ENCODE measurements around the gene ACOT13.
"Not testable (repeated sequence)": the region's sequence is repeated elsewhere in the genome, so short reads cannot be mapped to it uniquely, and the experiment has no call there.

ACOT13 gene

DNA sequence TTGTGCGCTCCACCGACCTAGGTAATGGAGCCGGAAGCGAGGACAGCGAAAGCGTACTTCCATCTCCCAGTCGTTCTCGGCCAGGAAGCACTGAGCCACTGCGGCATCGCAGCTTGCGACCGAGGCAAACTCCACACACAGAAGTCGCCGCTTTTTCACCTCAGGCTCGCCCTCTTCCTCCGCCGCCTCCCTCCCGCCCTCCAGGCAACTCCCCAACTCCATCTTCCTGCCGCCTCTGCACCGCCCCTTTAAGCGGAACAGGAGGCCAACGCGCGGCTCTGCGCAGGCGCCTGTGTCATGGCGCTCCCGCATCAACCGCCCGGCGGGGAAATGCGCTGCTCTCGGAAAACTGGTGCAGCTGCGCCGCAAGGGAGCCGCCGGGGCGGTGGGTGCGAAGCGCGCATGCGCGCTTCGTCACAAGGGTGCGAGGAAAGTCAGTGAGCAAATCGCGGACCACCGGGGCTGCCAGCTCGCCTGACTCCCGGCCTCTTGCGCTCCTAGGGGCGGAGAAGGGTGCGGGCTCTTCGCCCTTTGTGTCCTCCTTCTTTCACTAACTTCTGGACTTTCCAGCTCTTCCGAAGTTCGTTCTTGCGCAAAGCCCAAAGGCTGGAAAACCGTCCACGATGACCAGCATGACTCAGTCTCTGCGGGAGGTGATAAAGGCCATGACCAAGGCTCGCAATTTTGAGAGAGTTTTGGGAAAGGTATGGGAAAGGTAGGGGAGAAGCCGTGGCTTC lies at the start of gene ACOT13, which contains the start of gene TDP2:
TSS of gene ACOT13 (plus strand) at position 437 of the 737 bp plus-strand sequence. CDS start at position 624, 187 bp downstream.
TSS of gene TDP2 (minus strand) at position 259 of the 737 bp plus-strand sequence. CDS start at position 222, 37 bp downstream.
- peak; percentile 91 to 94 for DNase-seq (ENCODE audit: low read depth in 2 of 2)

DNA sequence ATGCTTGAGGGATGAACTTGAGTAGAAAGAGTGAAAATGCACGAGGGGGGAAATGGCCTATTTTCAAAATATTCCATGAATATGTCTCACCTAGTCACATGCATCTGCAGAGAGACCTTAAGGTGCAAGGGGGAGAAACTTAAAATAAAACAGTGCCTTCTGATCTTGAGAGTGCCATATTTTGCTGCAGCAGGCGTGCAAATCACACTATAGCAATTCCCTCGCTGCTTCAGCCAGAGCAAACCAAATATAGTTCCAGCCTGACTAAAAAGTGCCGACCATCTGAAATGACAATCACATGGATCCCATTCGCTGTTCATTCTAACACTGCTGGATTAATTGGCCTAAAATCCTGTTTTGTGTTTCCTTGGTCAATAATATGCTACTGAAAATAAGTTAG lies 47.2 kb upstream of the ACOT13 start:
- DNase-seq (ENCODE audit: low read depth in 2 of 2): no peak

DNA sequence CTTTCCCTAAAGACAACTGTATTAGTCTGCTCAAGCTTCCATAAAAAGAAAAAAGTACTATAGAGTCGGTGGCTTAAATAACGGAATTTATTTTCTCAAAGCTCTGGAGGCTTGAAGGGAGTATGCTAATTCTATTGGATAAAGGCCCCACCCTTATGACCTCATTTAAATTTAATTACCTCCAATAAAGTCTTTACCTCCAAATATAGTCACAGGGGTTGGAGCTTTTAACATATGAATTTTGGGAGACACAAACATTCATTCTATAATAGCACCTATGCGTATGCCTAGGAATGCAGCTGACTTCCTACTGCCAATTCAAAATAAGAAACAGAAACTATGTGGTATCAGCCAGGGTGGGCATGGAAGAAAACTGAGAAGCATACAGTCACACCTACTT lies 46.2 kb upstream of the ACOT13 start:
- no peak for DNase-seq (ENCODE audit: low read depth in 2 of 2)

DNA sequence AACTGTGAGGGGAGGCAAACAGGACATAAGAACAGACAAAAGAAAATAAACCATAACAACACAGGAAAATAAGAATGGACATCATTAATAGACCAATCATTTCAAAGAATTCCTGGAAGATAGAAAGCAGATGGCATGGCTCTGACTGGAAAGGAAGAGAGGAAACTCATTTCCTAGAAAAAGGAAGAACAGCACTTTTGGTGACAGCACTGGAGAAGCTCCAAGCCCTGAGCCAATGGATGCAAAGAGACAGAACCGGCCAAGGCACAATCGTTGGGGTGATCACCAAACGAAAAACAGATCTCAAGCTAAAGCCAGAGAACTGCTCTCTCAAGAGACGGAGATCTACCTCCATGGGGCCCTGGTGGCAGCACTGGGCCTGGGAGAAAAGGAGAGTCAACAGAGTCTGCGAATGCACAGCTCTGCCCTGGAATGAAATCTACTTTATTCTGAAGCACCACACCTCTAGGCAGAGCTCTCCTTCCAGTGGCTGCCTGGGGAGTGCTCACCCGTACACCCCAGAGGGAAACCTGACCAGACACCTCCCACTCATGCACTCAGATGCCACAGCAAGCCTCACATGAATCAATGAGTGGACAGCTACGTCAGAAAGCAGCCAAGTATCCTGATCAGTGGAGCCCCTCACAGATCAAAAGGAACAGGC lies 45.1 kb upstream of the ACOT13 start:
- no peak for DNase-seq (ENCODE audit: low read depth in 2 of 2)

DNA sequence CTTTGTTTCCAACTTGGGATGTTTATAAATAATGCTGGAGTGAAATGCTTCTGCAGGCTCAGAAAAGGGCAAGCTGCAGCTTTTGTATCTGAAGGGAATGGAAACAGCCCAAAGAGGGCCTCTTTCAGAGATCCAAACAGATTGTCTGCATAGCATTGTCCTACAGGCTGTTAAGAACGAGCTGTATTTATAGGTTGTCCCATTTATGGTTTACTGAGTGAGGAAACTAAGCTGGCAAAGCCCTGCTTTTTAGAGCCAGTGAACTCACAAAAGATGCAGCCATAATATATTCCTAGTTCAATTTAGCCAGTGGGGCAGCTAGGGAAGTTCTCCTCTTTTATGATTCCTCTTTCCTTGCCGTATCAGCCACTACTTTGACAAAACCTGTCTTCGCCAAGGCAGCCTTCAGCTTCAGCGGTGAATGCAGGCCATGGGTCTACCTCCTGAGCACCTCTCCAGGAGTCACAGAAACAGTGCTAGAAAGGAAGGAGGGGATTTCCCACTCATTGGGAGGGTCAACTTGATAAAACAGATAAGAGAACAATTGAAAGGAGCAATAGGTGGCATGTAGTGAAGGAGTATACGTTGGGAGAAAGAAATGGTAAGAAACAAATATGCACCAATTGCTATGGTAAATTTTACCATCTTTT lies 35.9 kb upstream of the ACOT13 start:
- no peak for DNase-seq (ENCODE audit: low read depth in 2 of 2)

DNA sequence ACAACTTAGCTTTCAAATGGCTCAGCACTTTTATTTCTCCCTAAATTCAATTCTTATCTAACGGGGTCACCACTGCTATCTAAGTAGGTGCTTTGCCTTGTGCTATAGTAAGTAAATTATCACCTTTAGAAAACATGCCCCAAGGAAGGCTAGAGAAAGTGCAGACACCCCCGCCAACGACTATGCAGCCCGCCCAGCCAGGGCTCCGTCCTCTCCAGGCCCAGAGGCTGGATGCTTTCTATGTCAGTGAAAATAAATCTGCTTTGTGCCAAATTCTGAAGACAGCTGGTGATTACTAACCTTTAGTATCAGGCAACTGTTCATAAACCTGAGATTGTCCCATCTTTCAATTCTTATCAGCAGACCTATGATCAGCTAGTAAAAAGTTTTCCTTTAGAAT lies 35.2 kb upstream of the ACOT13 start:
- DNase-seq (ENCODE audit: low read depth in 2 of 2): no peak

DNA sequence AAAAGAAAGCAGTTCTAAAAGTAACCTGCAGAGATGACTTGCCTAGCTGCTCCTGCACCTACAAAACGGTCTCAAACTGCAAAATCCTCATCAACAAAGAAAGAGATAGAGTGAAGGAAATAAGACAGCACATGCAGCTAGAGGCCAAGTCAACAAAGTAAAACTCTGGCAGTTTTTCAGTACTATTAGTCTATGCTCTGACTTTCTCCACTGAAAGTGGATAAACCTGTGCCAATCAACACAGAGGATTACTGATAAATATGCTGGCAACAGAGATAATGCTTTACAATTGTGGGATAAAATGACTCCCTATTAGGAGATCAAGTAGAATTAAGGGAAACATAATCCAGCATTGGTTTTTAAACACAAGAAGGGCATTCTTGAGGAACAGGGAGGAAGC lies 34.3 kb upstream of the ACOT13 start:
- DNase-seq (ENCODE audit: low read depth in 2 of 2): no peak

DNA sequence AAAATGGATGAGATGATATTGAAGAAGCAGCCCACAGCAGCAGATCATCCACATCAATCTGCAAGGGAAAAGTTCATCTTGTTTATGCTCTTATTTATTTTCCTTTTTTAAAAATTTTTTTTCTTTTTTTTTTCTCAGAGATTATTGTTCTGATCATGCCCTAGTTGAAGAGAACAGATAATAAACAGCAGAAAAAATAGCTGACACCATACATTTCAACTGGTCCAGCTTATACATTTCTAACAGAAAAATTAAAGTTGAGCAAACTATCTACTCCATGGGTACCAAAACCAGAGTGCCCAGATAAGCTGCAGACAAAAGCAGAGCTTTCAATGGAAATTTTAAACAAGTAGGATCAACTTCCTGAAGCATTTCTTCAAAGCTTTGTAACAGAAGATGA lies 30.2 kb upstream of the ACOT13 start:
- DNase-seq (ENCODE audit: low read depth in 2 of 2): no peak

DNA sequence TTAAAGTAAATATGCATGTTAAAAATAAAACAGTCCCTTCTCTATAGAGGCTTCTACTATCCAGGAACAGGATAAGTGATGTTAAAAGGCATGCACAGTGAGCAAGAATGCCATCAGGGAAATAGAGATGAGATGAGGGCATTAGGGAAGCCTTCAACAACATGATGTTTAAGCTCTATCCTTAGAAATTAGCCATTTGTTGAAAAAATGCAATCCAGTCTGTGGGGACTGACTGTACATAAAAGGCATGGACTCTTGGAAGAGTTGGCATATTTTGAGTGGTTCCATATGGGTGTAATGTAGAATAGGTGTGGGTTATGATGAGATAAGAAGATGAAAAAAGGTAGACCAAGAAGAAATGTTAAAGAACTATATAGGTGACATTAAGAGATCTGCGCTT lies 26.7 kb upstream of the ACOT13 start:
- no peak for DNase-seq (ENCODE audit: low read depth in 2 of 2)

DNA sequence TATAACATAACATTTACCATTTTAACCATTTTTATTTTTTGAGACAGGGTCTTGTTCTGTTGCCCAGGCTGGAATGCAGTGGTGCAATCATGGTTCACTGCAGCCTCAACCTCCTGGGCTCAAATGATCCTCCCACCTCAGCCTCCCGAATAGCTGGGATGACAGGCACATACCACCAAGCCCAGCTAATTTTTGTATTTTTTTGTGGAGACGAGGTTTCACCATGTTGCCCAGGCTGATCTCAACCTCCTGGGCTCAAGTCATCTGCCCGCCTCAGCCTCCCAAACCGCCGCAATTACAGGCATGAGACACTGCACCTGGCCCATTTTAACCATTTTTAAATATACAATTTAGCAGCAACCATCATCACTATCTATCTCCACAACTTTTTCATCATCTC lies 26.2 kb upstream of the ACOT13 start:
- DNase-seq (ENCODE audit: low read depth in 2 of 2): not testable (repeated sequence)

DNA sequence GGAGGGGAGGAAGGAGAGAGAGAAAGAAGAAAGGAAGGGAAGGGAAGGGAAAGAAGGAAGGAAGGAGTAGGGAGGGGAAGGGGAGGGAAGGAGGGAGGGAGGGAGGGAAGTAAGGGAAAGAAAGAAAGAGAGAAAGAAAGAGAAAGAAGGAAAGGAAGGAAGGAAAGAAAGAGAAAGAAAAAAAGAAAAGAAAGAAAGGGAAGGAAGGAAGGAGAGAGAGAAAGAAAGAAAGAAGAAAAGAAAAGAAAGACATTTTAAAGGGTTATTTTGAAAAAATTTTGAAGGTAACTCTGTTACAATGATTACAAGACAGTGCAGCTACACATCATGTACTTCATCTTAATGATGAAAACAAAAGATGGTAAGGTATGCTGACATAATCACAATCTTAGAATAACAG lies 24.8 kb upstream of the ACOT13 start:
- no peak for DNase-seq (ENCODE audit: low read depth in 2 of 2)

DNA sequence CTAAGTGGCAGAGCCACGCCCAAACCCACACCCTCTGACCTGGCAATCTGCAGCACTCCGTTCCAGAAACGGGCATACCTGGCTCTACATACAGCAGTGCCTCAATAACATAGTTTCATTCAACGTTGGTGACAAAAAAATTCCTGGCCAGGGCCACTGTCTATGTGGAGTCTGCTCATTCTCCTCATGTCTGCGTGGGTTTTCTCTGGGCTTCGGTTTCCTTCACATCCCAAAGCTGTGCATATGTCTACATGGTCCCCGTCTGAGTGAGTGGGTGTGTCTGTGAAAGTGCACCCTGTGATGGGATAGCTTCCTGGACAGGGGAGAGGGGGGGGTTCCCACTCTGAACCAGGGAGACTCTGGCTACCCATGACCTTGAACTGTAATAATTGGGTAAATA lies 23.0 kb upstream of the ACOT13 start:
- no peak for DNase-seq (ENCODE audit: low read depth in 2 of 2)

DNA sequence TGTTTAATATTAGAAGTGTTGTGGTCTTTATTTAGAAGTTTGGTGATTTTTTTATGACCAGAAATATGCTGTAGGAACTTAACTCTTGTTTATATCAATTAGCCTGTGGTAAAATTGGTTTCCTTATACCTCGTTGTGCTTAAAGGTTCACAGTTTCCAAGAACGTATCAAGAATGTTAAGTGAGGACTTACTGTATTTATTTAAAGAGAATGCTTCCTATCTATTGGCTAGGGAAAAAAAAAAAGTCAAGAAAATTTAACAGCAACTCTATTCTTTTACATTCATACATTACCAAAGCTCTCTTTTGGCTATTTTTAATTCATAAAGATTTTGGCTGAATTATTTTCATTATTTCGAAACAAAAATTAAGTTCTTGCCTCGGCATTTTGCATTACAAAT lies 22.5 kb upstream of the ACOT13 start:
- no peak for DNase-seq (ENCODE audit: low read depth in 2 of 2)

DNA sequence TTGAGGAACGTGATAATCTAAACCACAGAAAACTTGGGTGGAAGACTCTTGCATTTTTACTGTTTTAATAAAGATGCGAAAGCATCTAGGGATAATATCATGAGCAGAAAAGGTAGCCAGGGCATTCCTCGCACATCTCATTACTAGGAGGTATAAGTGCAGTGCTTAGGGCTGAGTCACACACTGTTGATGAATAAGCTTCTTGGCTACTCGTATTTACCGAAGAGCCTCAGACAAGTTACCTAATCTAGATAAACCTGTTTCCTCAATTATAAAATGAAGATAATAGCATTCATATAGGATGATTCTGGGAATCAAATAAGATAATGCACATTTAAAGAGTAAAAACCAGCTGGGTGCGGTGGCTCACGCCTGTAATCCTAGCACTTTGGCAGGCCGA lies 20.1 kb upstream of the ACOT13 start:
- no peak for DNase-seq (ENCODE audit: low read depth in 2 of 2)

DNA sequence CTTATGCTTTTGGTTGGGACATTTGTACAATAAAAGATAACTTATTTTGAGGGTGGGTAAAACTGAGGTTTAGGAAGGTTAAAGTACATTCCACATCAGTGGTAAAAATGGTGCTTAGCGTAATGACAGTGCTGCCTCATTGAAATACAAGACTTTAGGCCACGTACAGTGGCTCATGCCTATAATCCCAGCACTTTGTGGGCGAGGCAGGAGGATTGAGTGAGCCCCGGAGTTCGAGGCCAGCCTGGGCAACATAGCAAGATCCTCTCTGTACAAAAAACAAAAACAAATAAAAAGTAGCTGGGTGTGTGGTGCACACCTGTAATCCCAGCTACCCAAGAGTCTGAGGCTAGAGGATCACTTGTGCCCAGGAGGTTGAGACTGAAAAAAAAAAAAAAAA lies 18.6 kb upstream of the ACOT13 start:
- DNase-seq (ENCODE audit: low read depth in 2 of 2): no peak

DNA sequence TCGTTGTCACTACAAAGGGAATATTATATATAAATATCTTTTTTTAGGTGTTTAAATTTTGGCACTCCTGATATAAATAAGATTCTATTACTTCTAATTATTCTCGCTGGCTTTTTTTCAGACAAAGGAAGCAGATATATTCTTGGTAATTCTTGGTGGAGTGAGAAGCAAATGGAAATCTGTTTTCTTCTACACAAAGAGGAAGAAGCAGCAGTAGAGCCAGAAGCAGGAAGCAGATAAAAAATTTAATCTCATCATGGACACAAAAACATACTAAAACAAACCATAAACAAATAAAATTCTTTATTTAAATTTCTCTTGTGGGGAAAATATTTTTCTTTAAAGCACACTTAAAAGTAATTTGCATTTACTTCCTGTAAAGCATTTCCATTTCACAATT lies 17.2 kb upstream of the ACOT13 start:
- no peak for DNase-seq (ENCODE audit: low read depth in 2 of 2)

DNA sequence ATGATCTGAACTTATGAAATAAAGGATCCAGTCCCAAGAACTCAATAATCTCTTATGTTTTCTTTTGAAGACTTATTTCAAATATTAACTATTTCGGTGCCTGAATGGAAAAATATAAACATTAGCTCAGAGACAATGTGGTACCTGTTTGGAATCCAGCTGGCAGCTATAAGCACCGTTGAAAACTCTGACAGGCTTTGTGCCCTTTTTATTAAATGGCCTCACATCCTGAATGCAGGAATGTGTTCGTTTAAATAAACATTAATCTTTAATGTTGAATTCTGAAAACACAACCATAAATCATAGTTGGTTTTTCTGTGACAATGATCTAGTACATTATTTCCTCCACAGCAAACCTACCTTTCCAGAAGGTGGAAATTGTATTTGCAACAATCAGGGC lies 16.5 kb upstream of the ACOT13 start:
- no peak for DNase-seq (ENCODE audit: low read depth in 2 of 2)

DNA sequence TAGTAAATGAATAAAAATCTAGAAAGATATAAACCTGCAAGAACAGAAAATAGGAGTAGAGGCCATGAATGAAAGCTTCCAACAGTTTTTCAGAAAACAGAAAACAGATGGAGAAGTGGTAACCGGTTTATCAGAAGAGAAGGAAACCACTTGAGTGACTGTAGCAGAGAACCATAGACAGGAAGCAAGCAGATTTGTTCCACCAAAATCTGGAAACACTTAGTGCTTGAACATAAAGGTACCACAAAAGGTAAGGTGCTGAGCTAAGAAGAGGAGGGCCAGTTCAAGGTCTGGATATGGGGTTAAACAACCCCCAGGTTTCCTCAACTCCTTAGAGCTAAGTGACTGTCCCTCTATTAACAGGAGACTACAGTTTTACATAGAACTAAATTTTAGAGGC lies 11.7 kb upstream of the ACOT13 start:
- no peak for DNase-seq (ENCODE audit: low read depth in 2 of 2)

DNA sequence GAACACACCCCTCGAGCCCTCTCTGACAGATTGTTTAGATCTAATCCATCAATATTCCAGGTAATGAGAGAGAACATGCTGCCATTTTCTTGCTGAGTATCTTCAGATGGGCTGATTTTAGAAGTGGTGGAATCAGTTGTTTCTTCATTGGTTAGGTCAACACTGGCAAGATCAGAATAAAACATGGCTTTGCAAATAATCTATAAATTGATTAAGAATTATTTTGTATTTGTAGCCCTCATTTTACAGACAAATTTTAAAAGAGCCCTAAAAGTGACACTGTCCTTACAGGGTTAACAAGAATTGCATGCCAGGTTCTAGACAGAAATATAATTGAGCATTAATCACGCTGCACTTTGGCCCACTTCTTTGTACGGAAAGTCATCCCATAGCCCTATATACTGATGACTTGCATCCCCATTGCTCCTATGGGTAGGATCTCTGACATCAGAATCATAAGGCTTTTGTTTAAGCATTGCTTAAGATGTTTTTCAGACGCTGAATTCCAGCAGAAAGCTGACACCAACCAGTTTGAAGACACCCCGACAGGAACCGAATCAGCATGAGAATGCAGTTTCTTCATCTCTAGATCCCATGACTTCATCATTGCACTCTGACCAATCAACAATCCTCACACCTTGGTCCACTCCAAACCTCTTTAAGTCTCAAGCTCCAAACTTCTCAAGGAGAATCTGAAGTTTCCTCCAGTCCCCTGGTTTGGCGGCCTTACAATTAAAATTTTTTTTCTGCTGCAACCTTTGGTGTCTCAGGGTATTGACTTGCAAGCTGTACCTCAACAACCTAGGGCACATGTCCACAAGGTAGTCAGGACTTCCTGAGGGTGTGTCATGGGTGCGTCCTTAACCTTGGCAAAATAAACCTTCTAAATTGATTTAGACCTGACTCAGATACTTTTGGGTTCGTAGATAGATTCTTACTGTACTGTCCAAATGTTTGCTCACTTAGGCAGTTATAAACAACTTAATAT lies 8.0 kb upstream of the ACOT13 start:
- DNase-seq (ENCODE audit: low read depth in 2 of 2): no peak

DNA sequence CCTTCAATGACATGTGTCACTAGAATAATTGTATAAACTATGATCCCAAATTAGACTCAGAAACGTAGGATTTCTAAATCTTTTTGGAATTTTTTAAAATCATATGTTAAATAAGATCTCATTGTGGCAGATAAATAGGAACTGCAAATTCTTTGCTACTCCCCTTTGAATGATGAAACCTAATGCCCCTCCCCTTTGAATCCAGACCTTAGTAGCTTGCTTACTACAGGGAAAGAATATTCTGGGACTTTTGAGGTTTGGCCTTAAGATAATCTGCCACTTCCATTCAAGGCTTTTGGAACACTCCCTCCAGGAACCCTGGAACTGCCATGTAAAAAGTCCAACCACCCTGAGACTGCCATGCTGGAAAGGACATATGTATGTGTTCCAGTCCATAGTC lies 7.3 kb upstream of the ACOT13 start:
- no peak for DNase-seq (ENCODE audit: low read depth in 2 of 2)

DNA sequence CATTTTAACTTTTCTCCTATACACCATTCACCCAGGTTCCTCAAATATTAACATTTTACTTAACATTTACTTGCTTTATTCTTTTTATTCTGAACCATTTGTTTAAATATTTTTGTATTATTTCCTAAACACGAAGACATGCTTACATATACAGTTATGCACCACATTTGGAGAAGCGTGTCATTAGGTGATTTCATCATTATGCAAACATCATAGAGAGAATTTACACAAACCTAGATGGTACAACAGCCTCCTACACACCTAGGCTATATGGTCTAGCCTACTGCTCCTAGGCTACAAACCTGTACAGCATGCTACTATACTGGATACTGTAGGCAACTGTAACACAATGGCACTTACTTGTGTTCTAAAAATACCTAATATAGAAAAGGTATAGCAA lies 6.8 kb upstream of the ACOT13 start:
- no peak for DNase-seq (ENCODE audit: low read depth in 2 of 2)

DNA sequence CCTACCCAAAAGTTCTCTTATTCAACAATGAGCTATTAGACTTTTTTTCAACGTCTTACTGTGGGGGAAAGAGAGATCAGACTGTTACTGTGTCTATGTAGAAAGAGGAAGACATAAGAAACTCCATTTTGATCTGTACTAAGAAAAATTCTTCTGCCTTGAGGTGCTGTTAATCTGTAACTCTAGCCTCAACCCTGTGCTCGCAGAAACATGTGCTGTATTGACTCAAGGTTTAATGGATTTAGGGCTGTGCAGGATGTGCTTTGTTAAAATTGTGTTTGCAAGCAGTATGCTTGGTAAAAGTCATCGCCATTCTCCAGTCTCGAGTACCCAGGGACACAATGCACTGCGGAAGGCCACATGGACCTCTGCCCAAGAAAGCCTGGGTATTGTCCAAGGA lies 5.1 kb upstream of the ACOT13 start:
- not testable (repeated sequence) for DNase-seq (ENCODE audit: low read depth in 2 of 2)
